GM13977 (cell line): ENCODE measurements around the gene SRPRA.
"Not testable (repeated sequence)": the region's sequence is repeated elsewhere in the genome, so short reads cannot be mapped to it uniquely, and the experiment has no call there.

Experiments used
- DNase-seq: peaks from one replicate; pipeline ENCODE4 v3.0.0; 2012; ENCODE audit warnings: low spot score
- in situ Hi-C: fragments of 300-500 bp; cut with MboI; formaldehyde crosslinking; loops from one replicate; pipeline ENCODE4 v1.12.0; 2022; ENCODE audit warnings: low sequenced_read_pairs, low pct_unique_long_range_greater_than_20kb, mixed read lengths, inconsistent platforms; ENCODE audit not compliant: unreplicated experiment
- TF ChIP-seq, protein P1 (sequence below): IDR thresholded peaks from 2 replicates; pipeline ENCODE4 v1.5.1; 2012; ENCODE audit warnings: mild to moderate bottlenecking, control low read depth; ENCODE audit not compliant: insufficient read depth; ENCODE audit errors: extremely low read depth, missing control alignments

Gene SRPRA

DNA sequence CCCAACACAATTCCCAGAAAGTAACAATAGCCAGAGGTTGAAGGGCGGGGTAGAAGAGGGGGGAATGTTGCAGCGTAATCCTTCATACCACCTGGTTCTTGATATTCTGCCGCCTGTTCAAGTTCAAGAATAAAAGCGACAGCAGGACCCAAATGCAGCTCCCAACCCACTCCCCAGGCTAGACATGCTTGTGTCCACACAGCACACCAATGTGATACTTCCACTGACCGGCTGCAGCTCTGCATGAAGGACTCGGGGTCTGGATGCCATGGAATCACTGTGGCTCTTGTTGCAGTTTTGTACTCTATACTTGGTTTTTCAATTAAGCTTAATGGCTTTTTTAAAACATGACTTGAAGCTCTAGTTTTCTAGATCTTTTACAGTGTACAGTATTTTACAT, 6.5 kb downstream of the SRPRA start:
- TF ChIP-seq, protein P1, sequence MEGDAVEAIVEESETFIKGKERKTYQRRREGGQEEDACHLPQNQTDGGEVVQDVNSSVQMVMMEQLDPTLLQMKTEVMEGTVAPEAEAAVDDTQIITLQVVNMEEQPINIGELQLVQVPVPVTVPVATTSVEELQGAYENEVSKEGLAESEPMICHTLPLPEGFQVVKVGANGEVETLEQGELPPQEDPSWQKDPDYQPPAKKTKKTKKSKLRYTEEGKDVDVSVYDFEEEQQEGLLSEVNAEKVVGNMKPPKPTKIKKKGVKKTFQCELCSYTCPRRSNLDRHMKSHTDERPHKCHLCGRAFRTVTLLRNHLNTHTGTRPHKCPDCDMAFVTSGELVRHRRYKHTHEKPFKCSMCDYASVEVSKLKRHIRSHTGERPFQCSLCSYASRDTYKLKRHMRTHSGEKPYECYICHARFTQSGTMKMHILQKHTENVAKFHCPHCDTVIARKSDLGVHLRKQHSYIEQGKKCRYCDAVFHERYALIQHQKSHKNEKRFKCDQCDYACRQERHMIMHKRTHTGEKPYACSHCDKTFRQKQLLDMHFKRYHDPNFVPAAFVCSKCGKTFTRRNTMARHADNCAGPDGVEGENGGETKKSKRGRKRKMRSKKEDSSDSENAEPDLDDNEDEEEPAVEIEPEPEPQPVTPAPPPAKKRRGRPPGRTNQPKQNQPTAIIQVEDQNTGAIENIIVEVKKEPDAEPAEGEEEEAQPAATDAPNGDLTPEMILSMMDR, result no peak
- in situ Hi-C loops, result no loop called here
- DNase-seq, result no peak

DNA sequence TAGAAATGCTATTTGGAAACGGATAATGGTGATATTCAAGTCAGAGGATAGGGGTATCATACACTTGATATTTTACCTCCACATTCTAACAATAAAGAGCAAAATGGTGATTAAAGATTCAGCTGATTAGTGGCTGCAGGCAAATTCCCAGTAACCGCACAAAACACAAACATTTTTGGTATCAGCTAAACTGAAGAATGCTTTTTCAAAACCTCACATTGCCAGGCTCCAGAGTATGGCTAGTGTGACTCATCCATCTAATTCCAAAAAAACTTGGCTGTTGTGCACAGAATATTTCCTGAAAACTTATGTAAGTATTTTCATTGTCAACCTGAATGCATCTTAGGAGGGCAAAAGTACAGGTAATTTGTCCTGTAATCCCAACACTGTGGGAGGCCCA, 10.9 kb downstream of the SRPRA start:
- TF ChIP-seq, protein P1, result no peak
- no peak for DNase-seq
- in situ Hi-C loops, result no loop called here

DNA sequence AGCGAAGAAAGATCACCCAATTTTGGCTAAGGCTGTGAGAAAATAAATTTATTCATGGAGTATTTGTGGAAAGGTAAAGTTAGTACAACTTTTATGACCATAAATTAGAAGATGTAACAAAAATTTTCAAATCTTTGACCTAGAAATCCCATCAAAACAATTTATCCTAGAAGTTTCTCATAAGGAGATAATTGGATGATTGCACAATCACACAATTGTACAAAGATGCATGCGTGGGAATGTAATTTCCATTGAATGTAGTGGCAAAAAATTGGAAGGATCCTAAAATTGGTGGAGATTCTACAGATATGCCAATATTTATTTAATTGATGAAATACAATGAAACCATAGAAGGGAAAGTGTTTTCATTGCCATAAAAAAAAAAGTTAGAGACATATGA, 11.6 kb downstream of the SRPRA start:
- in situ Hi-C loops, result no loop called here
- no peak for DNase-seq
- TF ChIP-seq, protein P1, result no peak

DNA sequence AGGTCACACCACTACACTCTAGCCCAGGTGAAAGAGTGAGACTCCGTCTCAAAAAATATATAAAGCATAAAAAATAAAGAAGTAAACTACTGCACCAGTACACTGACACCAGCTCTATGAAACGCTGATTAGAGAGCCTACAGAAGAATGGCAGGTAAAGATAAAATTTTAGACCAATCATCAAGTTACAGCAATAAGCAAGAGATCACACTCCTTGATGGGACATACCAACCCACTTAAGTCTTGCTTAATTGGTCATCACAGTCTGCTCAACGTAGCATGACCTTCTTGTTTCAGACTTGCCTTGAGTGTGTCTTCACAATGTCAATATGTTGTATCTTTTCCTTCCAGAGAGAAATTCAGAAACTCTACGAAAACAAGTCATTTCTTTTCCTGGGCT, 12.5 kb downstream of the SRPRA start:
- no peak for DNase-seq
- TF ChIP-seq, protein P1, result no peak
- in situ Hi-C loops, result no loop called here

DNA sequence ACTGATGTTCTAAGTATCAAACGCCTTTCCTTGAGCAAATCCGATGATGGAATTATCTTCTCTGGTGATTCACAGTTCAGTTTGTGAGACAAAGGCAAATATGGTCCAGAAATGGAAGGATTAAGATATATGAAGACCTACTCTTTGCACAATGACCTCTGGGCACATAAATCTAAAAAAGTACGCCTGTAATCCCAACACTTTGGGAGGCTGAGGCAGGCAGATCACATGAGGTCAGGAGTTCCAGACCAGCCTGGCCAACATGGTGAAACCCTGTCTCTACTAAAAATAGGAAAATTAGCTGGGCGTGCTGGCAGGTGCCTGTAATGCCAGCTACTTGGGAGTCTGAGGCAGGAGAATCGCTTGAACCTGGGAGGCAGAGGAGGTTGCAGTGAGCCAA, 13.2 kb downstream of the SRPRA start:
- DNase-seq, in situ Hi-C loops: not testable (repeated sequence)

DNA sequence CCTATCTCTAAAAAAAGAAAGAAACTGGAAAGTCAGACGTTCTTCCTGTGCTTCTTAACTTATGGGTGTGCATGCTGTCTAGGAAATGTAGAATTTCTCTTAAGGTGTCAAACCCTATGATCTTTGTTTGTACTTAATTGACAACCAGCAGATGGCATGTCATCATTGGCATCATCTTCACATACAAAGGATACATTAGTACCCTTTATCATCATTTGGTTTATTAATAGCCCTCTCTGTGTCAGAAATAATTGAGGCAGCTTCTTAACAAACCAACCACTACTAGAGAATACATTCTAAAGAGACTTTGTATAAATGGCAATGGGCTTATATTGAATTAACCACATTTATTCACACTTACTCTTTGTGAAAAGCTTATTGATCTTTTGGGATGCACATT, 13.9 kb downstream of the SRPRA start:
- TF ChIP-seq, protein P1, result no peak
- no peak for DNase-seq
- in situ Hi-C loops, result no loop called here

DNA sequence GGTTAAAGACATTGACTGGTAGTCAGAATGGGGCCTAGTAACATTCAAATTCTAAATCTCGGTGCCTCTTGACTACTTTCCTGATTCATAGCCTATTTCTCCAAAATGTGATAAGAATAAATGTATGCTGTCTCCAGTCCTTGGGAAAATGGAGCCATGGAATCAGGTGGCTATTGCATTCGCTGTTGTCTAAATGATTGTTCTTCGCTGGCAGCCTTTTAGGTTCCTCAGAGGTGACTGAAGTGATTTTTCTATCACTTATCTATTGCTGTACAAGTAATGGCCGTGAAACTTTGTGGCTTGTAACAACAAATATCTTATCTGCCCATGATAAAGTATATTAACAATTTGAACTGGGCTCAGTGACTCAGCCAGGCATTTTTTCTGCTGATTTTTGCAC, 15.4 kb downstream of the SRPRA start:
- DNase-seq, result no peak
- TF ChIP-seq, protein P1, result no peak
- in situ Hi-C loops, result no loop called here
